Endodermal cell (in vitro differentiated cells): ENCODE results near the gene CUL4A. TPM values are rescaled to one million over a fixed set of nuclear protein-coding genes. Genes with fewer than 3 reads are reported as not detected.
A peak's percentile ranks its signal among the peaks of the same experiment; 100 is the strongest.
"Not testable (repeated sequence)": the region's sequence is repeated elsewhere in the genome, so short reads cannot be mapped to it uniquely, and the experiment has no call there.

ENCODE experiments used
- DNase-seq: peaks from one replicate; pipeline ENCODE4 v3.0.0-alpha.2; 2017
- H3K27ac ChIP-seq: 2 replicates; pipeline ENCODE4 v1.5.1; 2013; ENCODE audit warnings: mild to moderate bottlenecking, low read depth, low read length, moderate library complexity
- H3K27me3 ChIP-seq: 2 replicates; pipeline ENCODE4 v1.6.1; 2013; ENCODE audit warnings: mild to moderate bottlenecking, low read length, moderate library complexity; ENCODE audit not compliant: insufficient read depth, control insufficient read depth, poor library complexity, severe bottlenecking
- H3K36me3 ChIP-seq: 2 replicates; pipeline ENCODE4 v1.7.0; 2013; ENCODE audit warnings: mild to moderate bottlenecking, low read length, moderate library complexity; ENCODE audit not compliant: control insufficient read depth, insufficient read depth
- H3K4me1 ChIP-seq: one replicate; pipeline ENCODE4 v1.7.0; 2013; ENCODE audit warnings: low read length; ENCODE audit not compliant: control insufficient read depth, insufficient read depth
- H3K4me3 ChIP-seq: 2 replicates; pipeline ENCODE4 v1.5.1; 2013; ENCODE audit warnings: mild to moderate bottlenecking, low read length, moderate library complexity
- H3K9ac ChIP-seq: 2 replicates; pipeline ENCODE4 v1.6.1; 2013; ENCODE audit warnings: mild to moderate bottlenecking, low read length, moderate library complexity; ENCODE audit not compliant: poor library complexity, severe bottlenecking; ENCODE audit errors: extremely low read depth
- H3K9me3 ChIP-seq: 2 replicates; pipeline ENCODE4 v1.6.1; 2013; ENCODE audit warnings: mild to moderate bottlenecking, low read length, moderate library complexity; ENCODE audit not compliant: control insufficient read depth
- H3K27ac Mint-ChIP-seq: 2 replicates; pipeline ENCODE4 v1.8.0; 2020; ENCODE audit warnings: mixed read lengths
- H3K27me3 Mint-ChIP-seq: 2 replicates; pipeline ENCODE4 v1.8.0; 2021; ENCODE audit warnings: mild to moderate bottlenecking, mixed read lengths; ENCODE audit not compliant: insufficient read depth
- H3K36me3 Mint-ChIP-seq: 2 replicates; pipeline ENCODE4 v1.8.0; 2020; ENCODE audit warnings: low read depth, mixed read lengths
- H3K4me1 Mint-ChIP-seq: 2 replicates; pipeline ENCODE4 v1.8.0; 2020; ENCODE audit warnings: mixed read lengths
- H3K4me3 Mint-ChIP-seq: 2 replicates; pipeline ENCODE4 v1.8.0; 2020; ENCODE audit warnings: mild to moderate bottlenecking, moderate library complexity, mixed read lengths
- H3K9me3 Mint-ChIP-seq: 2 replicates; pipeline ENCODE4 v1.8.0; 2020; ENCODE audit warnings: mild to moderate bottlenecking, mixed read lengths
- WGBS, 2 experiments: methylation state at CpG; one replicate each; pipeline versions ENCODE4 v1.1.5 to v1.1.7; 2013; ENCODE audit warnings: missing lambda C conversion rate in 2 of 2, mixed read lengths in 1 of 2; ENCODE audit not compliant: insufficient coverage in 1 of 2, insufficient read length in 1 of 2; 5-methylcytosine and 5-hydroxymethylcytosine counted together
- total RNA-seq, 2 donors: library from RNA; stranded (reverse); fragmentation: NEBNext Ultra II Directional in 1 of 2; extraction: Animal tissue kit (Norgen Biotek cat#: 25700) in 1 of 2; gene quantifications; 2 replicates in 1 of 2; 3 replicates in 1 of 2; pipeline ENCODE4 v1.2.1, GENCODE V29; 2021
- TF ChIP-seq, protein P1 (sequence below): fragments of 200-600 bp; sonication (generic); conservative IDR thresholded peaks from 2 replicates; pipeline ENCODE4 v1.5.0; 2021; ENCODE audit warnings: antibody characterized with exemption, mild to moderate bottlenecking

Gene CUL4A
- total RNA-seq, 2 donors from 2014 or later: 92.9 to 99.4 TPM

DNA sequence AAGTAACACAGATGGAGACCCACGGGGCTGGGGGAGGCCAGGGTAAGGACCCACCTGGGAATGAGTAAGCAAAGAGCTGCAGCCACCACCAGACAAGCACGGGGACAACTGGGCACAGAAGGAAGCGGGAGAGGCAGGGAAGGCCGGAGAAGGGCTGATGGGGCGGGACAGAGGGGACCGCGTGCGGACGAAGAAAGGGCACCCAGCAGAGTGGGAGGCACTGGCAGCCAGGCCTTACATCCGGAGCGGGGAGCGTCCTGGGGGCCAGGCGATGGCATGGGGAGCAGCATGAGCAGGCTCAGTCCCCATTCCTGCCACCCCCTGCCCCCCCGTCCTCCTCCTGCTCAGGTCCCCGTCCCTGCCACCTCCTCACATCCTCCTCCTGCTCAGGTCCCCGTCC is 48.0 kb upstream of the CUL4A start:
- Histone ChIP-seq H3K4me3 (no peak overlapping the region), H3K9ac (no peak overlapping the region), H3K36me3 (no peaks in the 10 kb centered on the region), H3K27me3 (no peaks in the 10 kb centered on the region), H3K27ac (no peak overlapping the region), H3K9me3 (peaks cover 2% of the 10 kb centered on the region), H3K4me1 (peaks cover 20% of the 10 kb centered on the region)
- TF ChIP-seq, protein P1, sequence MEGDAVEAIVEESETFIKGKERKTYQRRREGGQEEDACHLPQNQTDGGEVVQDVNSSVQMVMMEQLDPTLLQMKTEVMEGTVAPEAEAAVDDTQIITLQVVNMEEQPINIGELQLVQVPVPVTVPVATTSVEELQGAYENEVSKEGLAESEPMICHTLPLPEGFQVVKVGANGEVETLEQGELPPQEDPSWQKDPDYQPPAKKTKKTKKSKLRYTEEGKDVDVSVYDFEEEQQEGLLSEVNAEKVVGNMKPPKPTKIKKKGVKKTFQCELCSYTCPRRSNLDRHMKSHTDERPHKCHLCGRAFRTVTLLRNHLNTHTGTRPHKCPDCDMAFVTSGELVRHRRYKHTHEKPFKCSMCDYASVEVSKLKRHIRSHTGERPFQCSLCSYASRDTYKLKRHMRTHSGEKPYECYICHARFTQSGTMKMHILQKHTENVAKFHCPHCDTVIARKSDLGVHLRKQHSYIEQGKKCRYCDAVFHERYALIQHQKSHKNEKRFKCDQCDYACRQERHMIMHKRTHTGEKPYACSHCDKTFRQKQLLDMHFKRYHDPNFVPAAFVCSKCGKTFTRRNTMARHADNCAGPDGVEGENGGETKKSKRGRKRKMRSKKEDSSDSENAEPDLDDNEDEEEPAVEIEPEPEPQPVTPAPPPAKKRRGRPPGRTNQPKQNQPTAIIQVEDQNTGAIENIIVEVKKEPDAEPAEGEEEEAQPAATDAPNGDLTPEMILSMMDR: no peak
- Mint-ChIP-seq H3K36me3 (peaks cover 15% of the 10 kb centered on the region), H3K27me3 (no peaks in the 10 kb centered on the region), H3K4me1 (peaks cover 45% of the 10 kb centered on the region), H3K27ac (no peak overlapping the region), H3K9me3 (no peaks in the 10 kb centered on the region), H3K4me3 (no peak overlapping the region)
- WGBS, 2 experiments: 67 to 78% methylated on average over 10 to 16 of the region's 16 CpGs
- peak; percentile 42 for DNase-seq

DNA sequence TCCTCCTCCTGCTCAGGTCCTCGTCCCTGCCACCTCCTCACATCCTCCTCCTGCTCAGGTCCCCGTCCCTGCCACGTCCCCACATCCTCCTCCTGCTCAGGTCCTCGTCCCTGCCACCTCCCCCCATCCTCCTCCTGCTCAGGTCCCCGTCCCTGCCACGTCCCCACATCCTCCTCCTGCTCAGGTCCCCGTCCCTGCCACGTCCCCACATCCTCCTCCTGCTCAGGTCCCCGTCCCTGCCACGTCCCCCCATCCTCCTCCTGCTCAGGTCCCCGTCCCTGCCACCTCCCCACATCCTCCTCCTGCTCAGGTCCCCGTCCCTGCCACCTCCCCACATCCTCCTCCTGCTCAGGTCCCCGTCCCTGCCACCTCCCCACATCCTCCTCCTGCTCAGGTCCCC is 47.4 kb upstream of the CUL4A start:
- not testable (repeated sequence) for H3K27ac Mint-ChIP-seq, H3K4me3 ChIP-seq, H3K27me3 Mint-ChIP-seq, DNase-seq, H3K27ac ChIP-seq, H3K36me3 ChIP-seq, H3K9me3 Mint-ChIP-seq, H3K4me3 Mint-ChIP-seq, H3K9ac ChIP-seq, H3K27me3 ChIP-seq, H3K9me3 ChIP-seq
- Mint-ChIP-seq H3K36me3 (peaks cover 17% of the 10 kb centered on the region), H3K4me1 (peaks cover 43% of the 10 kb centered on the region)
- WGBS, 2 experiments: 82% methylated on average over 3 of the region's 13 CpGs; no CpG with 5 or more reads in 1 of the 2 experiments
- H3K4me1 ChIP-seq: peaks cover 20% of the 10 kb centered on the region

DNA sequence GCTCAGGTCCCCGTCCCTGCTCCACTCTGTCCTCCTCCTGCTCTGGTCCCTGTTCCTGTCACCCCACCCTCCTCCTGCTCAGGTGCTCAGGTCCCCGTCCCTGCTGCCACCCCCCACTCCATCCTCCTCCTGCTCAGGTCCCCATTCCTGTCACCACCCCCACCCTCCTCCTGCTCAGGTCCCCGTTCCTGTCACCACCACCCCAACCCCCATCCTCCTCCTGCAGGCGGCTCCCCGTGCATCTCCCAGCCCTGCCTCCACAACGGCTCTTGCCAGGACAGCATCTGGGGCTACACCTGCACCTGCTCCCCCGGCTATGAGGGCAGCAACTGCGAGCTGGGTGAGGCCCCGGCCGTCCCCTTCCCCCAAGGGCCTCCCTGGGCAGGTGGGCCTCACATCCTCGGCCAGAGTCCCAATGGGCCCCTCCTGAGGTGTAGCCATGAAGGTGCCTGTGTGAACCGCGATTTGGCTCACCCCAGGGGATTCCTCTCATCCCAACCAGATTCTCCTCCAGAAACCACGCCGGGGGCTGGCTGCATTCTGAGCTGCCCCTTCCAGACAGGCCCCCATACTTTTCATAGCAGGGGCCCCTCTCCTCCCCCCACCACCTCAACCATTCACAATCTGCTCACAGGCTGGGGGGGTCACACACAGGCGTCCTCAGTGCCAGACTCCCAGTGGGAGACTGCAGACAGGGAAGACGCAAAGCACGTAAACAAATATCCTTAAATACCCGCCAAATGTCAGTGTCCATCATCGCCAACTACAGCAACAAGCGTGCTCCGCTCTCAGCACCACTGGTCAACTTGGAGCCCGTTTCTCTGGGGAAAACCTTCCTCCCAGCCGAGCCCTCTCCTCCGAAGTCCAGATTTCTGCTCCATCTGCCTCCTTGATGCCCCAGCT is 46.4 kb upstream of the CUL4A start:
- Histone ChIP-seq H3K4me1 (peaks cover 20% of the 10 kb centered on the region), H3K36me3 (peaks cover 9% of the 10 kb centered on the region), H3K27me3 (no peaks in the 10 kb centered on the region), H3K4me3 (no peak overlapping the region), H3K9ac (no peak overlapping the region), H3K9me3 (peaks cover 9% of the 10 kb centered on the region), H3K27ac (no peak overlapping the region)
- TF ChIP-seq, protein P1: no peak
- 68 to 90% methylated on average over 10 to 25 of the region's 25 CpGs for WGBS, 2 experiments
- Mint-ChIP-seq H3K36me3 (peaks cover 26% of the 10 kb centered on the region), H3K9me3 (peaks cover 9% of the 10 kb centered on the region), H3K27me3 (no peaks in the 10 kb centered on the region), H3K4me3 (no peak overlapping the region), H3K4me1 (peaks cover 35% of the 10 kb centered on the region), H3K27ac (peak overlapping the region; percentile 61)
- peak; percentile 66 for DNase-seq
